ENCODE measurements around the gene SPATA32. TPM values are rescaled to one million over a fixed set of nuclear protein-coding genes. Genes with fewer than 3 reads are reported as not detected.

Gene SPATA32
- total and polyA plus RNA-seq, 11 donors = not detected

DNA sequence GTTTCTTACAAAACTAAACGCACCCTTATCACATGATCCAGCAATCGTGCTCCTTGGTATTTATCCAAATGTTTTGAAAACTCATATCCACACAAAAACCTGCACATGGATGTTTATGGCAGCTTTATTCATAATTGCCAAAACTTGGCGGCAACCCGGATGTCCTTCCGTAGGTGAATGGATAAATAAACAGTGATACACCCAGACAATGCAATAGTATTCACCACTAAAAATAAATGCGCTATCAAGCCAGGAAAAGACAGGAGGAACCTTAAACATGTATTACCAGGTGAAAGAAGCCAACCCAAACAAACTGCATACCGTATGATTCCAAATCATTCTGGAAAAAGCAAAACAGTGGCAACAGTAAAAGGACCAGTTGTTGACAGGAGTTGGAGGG lies 10.0 kb downstream of the SPATA32 start:
- no peaks in the 10 kb centered on the region for H3K36me3 ChIP-seq
- WGBS, 4 donors = 54 to 65% (median 59%) methylated on average over 7 of the region's 7 CpGs
- ATAC-seq = no peak
- no peaks in the 10 kb centered on the region for H3K9me3 ChIP-seq
- no peaks in the 10 kb centered on the region for H3K27me3 ChIP-seq
- H3K4me1 ChIP-seq = peaks cover 0 to 29% (median 11%) of the 10 kb centered on the region in 12 donors
- TF ChIP-seq CTCF (IDR thresholded peaks at IDR 0.05) = no peak
- no peak for TF ChIP-seq POLR2A (IDR thresholded peaks at IDR 0.05)
- intact Hi-C loops (cut with DNase I) = no loop called here
- H3K27ac ChIP-seq = no peak overlapping the region
- H3K4me3 ChIP-seq = no peak overlapping the region
- no peak for DNase-seq

DNA sequence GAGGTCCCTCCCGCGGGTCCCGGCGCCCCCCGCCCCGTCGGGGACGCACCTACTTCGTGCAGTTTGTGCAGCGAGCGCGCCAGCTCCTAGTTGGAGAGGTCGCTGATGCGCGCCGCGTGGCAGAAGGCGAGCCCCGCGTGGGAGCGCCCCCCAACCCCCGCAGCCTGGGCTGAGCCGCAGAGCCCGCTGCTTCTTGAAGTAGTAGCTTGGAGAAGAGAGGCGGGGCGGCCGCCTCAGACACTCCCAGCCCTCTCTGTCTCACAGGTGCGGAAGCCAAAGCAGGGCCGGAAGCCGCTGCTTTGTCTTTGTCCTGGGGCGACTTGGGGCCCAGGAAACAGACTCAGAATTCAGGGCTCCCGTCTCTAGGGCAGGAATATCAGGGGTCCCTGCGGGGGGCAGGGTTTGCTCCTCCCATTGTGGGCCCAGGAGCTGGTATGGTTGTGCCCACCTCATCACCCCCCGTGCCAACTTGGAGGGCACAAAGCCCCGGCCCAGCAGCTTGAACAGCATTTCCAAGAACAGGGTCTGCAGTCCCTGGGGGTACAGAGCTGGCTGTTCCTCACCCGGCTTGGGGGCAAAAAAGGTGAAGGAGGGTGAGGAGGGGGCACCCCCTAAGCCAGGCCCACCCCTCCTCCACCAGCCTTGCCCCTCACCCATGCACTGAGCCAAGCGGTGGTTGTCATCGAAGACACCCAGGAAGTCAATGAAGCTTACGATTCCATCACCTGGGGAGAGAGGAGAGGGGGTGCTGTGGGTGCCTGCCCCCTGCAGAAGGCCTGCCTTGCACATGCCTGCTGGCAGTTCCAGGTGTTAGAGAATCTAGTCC lies 13.5 kb downstream of the SPATA32 start:
- 26 to 85% (median 35%) methylated on average over 6 to 39 of the region's 39 CpGs for WGBS, 4 donors
- Histone ChIP-seq H3K9me3 (no peaks in the 10 kb centered on the region), H3K27ac (peak overlapping the region in 8 of 12 donors; percentile 3 to 84 (median 46)), H3K27me3 (no peaks in the 10 kb centered on the region), H3K36me3 (peaks cover 0 to 36% (median 6%) of the 10 kb centered on the region in 9 donors), H3K4me3 (peak overlapping the region; percentile 24 to 63 (median 54)), H3K4me1 (peaks cover 0 to 35% (median 18%) of the 10 kb centered on the region in 12 donors)
- ATAC-seq = no peak
- DNase-seq = peak in 1 of 5 donors; percentile 41
- intact Hi-C loops (cut with DNase I) = no loop called here
- TF ChIP-seq CTCF (IDR thresholded peaks at IDR 0.05) = no peak
- no peak for TF ChIP-seq POLR2A (IDR thresholded peaks at IDR 0.05)

GRCh38 chr17:45247429-45248131 lies 14.3 kb downstream of the SPATA32 start:
- TF ChIP-seq POLR2A (IDR thresholded peaks at IDR 0.05) = peak in 1 of 2 donors; percentile 17
- TF ChIP-seq CTCF (IDR thresholded peaks at IDR 0.05) = no peak
- no peaks in the 10 kb centered on the region for H3K27me3 ChIP-seq
- peak overlapping the region in 10 of 12 donors; percentile 24 to 84 (median 46) for H3K27ac ChIP-seq
- peak; percentile 84 to 91 (median 90) for DNase-seq
- WGBS, 4 donors = 1% methylated on average over 21 to 61 of the region's 61 CpGs
- peak; percentile 79 to 91 (median 86) for ATAC-seq
- H3K4me3 ChIP-seq = peak overlapping the region; percentile 24 to 63 (median 54)
- H3K4me1 ChIP-seq = peaks cover 0 to 35% (median 18%) of the 10 kb centered on the region in 12 donors
- no peaks in the 10 kb centered on the region for H3K9me3 ChIP-seq
- intact Hi-C loops (cut with DNase I) = loop anchor here in 2 of 10 donors (1.0 to 2.0 kb wide), 2 partner anchors 13 to 138 kb away; no protein-coding TSS in a partner anchor
- peaks cover 0 to 43% (median 6%) of the 10 kb centered on the region in 9 donors for H3K36me3 ChIP-seq
